Dermis blood vessel endothelial cell (primary cell): ENCODE data around the gene TNS3. TPM values are rescaled to one million over a fixed set of nuclear protein-coding genes. Genes with fewer than 3 reads are reported as not detected.
A peak's percentile ranks its signal among the peaks of the same experiment; 100 is the strongest.

Experiments used
- DNase-seq: peaks from one replicate; pipeline ENCODE4 v3.0.0; 2010
- total RNA-seq: library from RNA; depleted of rRNA; stranded (reverse); fragments of >200 nt; gene quantifications from 2 replicates; pipeline ENCODE4 v1.2.3, GENCODE V29; 2014

The TNS3 gene
- total RNA-seq, 1 donor from 2014 or later, result 11.7 TPM

DNA sequence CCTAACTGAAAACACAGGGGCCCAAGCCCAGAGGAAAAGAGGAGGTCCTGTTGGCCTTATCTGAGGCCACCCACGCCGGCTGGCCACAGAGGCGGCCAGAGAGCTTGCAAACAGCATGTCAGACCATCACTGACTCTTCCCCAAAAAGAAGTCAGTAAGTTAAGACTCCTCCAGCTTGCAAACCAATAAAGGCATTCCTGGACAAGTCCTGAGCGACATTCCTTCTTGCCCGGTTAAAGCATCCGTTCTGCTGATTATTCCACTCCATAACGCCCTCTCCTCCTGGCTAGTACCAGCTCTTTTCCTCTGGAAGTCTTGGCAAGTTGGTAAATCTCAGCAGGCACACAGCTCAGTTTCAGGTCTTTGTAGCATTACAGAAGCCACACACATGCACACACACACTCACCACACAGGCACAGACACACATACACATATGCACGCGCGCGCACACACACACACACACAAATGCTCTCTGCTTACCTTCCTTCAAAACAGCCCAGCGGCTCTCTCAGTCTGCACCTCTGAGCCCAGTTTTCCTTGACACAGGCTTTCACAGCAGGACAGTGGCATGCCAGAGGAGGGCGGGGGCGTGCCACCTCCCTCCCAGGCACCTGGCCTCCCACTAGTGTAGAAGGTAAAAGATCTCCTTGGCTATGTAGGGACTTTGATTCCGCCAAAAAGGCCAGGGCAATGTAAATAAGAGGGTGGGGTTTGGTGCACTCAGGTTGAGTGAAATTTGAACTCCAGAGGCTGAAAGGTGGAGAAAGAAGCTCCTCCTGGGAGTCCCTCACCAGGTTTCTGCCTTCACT, 201.4 kb downstream of the TNS3 start:
- DNase-seq, result no peak

DNA sequence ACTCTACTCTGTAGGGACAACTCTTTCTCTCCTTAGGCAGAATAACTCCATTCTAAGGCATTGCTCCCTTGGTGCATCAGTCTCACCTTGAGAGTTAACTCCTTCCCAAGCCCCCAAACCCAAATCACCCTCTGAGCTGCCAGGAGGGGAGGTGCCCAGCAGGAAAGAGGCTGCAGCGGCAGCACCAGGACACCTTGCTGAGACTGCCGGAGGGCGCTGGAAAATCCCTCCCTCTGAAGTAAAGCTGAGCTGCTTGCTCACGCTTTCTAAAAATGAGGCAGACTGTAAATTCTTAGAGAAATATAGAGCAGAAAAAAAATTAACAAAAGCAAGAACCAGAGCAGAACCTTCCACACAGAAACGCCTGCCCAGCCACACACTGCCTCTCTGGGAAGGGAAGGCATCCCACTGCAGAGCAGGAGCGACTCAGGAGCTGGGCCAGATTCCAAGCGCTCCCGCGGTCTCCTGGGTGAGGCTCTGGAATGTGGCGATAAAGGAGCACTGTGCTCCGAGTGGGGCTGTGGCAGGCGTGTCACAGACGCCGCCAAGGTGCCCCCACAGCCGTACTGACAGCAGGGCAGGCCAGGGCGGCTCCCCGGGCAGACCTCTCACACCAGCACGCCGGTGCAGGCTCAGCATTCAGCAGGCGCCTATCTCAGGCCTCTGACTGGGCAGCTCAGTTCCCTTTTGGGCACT, 202.1 kb downstream of the TNS3 start:
- DNase-seq, result no peak

DNA sequence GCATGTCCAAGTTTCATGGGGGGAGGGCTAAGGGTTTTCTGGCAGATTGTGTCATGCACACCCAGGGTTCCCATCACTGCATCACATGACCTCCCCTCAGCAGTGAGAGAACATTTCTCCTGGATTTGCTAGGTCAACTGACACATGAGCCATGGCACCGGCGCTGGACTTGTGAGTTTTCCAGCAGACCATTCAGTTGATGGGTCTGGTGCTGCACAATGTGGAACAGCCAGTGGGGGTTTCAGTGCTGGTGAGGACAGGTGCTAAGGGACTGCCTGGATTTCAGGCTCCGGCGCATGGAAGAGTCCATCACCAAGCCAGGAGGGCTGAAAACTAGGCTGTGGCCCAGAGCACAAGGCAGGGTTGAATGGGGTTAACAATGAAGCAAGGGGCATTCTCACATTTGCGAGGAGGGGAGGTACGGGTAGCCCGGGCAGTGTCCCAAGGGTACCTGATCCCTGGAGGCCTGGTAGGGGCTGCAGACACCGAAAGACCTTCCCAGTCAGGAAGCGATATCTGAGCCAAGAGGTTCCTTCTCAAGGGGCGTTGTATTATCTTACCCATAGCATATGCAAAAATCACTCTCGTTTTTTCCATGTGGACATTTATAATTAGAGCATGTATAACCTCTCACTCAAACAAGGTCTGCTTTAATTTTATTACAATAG, 203.0 kb downstream of the TNS3 start:
- DNase-seq, result no peak

DNA sequence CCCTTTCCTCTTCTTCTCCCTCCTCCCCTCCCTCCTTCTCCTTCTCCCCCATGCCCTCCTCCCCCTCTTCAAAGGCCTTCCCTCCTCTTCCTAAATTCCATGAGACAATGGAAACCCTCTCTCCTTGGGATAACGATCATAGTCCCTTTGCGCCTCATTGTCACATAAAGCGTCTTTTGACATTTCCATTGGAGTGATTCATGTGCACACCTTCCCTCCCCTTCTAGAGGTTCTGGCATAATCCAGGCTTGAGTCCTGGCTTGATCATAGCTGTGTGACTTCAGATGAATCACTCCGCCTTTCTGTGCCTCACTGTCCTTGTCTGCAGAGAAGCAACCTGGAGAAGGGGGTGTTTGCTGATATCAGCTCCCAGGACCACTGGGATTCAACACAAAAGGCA, 204.2 kb downstream of the TNS3 start:
- no peak for DNase-seq

DNA sequence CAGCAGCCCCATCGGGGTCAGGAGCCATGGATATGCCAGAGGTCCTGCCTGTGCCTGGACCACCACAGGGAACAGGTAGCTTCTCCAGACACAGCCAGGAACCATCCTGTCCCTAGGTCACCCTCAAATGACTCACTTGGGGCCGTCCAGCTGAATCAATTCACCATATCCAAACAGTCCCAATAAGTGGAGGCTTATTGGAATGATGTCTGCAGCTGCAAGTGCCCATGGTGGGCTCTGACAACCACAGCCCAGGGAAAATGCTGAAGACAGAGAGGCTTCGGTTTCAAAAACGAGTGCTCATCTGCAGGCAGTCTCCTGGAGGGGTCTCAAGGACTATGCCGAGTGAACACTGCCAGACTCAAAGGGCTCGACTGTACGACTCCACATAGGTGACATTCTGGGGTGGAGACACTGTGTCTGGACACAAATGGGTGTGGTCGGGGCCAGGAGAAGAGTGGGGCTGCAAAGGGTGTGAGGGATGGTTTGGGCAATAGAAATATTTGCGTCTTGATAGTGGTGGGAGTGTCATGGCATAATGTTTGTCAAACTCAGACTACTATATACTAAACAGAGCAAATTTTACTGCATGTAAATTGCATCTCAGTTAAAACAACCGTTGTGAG, 204.8 kb downstream of the TNS3 start:
- DNase-seq, result no peak

DNA sequence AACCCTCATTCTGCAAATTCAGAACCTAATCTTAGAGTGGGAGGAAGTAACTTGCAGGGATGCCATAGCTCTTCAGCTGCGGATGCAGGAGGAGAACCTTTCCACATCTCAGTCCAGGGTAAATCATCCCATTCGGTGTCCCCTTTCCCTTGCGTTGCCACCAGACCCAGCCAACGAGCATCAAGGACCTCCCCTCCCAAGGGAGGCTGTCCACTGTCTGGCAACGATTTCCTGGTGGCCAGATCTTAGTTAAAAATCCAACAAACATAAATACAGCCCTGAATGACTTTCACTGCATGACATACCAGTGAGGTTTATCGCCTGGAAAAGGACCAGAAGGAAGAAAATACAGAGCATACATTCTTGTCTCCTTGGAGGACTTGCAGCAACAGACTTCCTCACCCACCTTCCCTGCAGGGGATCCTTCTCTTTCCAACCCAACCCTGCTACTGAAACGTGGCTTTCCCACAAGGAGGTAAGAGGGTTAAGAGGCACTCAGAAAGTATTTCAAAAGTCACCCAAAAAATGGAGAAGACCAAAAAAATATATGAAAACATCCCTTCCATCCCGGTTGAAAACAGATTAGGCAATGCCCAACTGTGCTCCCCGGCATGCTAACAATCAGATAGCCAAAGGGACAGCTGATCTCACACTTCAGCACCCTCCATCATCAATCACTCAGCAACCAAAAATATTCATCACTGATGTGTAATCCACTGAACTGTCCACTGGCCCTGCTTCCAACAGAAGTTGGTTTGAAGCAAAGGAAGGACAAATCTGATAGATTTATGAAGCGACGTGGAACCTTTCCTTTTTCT, 206.6 kb downstream of the TNS3 start:
- no peak for DNase-seq

DNA sequence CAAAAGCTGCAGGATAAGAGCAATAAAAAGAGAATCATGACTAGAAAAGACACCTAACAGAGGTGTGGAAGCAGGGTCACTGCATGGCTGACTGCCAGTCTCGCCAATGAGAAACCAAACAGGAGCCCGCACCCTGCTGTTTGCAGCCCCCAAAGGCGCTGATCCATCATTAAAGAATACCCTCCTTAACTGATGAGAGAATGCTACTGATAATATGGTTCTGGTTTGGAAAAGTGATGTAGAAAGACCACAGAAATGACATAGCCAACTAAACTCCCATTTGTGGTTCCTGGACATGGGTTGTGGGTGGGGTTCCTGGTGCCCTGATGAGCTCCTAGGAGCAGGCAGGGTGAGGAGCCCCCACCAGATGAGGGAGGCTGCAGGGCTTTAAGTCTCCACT, 207.4 kb downstream of the TNS3 start:
- no peak for DNase-seq

DNA sequence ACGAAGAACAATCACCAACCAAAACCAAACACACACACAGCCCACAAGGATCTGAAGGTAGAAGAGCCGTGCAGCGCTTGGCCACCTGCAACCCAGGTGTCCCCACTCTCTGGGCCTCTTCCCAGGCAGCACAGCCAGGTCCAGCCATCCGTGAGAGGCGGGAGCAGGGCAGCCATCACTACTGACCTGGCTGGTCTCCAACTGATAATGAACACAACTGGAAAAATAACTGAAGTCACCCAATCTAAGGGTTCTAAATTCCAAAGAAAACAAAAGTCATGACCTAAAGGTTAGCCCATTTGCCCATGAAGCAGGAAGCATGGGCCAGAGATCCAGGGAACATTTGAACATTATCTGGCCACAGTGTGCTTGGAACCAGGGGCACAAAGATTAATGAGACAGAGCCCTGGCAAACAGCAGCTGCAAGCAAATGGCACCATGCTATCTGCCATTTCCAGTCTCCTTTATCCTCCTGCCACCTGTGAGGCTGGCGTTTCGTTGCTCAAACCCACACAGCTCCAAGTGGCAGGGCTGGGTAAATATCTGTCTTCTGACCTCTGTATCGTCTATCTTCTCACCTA, 207.9 kb downstream of the TNS3 start:
- DNase-seq, result peak; percentile 22

DNA sequence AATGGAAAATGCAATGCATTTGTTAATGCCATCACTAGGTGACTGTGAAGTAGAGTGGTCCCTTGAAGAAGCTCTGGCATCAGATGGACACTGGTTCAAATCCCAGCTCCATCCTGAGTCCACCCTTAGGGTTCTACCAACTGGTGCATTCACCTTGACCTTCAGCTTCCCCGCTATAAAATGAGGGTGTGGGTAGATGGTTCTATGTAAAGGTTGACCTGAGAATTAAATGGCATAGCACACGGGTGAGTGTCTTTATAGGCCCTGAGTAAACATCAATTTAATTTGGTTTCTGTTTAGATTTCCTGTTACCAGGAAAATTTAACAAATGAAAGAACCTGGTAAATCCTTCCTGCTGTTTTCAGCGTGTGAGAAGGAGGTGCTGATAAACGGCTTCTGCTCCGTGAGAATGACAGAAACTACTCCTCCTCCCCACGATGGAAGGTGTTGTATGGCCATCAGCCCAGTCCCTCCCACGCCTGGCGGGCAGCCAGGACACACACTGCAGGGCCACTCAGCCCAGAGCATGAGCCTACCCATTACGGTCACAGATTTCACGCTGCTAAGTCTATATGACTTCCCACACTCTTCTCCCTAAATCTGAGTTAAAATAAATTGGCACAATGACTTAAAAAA, 210.1 kb downstream of the TNS3 start:
- peak; percentile 74 for DNase-seq

DNA sequence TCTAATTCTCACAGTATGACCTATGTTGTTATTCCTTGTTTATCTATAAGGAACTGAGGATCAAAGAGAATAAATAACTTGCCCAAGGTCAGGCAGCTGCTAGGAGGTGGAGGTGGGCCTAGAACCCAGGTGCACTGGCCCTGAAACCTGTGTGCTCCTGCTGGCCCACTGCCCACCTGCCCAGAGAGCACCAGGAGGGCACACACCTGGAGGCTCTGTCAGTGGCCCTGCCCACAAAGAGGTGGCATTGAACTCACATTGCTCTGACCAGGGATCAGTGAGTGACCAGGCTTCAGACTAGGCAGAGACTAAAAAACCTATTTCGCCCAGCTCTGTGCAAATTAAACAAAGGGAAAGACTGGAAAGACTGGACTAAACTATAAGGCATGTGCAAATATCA, 210.6 kb downstream of the TNS3 start:
- DNase-seq, result no peak

DNA sequence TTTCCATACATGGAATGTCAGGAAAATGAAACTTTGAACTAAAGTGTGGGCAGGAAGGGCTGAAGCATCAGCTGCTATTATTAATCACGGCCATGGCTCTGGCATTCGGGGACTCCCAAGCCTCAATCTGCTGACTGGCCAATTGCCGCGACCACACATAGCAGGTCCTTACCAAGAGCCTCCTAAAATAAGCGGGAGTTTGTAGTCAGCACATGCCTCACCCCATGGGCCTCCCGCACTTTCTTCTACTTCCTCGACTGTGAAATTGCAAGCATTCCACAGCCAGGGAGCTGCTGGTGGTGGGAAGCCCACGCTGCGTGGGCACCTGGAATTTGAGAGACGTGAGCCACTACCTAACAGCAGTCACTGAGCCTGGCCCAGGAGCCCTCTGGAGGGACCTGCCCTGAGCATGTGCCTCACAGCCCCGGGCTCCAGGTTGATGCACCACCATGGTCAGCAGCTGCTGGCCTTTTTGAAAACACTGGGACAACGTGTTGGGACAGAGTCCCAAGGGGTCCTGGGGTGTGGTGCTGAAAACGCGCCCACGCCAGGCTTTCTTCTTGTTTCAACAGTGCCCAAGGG, 211.4 kb downstream of the TNS3 start:
- peak; percentile 43 for DNase-seq

DNA sequence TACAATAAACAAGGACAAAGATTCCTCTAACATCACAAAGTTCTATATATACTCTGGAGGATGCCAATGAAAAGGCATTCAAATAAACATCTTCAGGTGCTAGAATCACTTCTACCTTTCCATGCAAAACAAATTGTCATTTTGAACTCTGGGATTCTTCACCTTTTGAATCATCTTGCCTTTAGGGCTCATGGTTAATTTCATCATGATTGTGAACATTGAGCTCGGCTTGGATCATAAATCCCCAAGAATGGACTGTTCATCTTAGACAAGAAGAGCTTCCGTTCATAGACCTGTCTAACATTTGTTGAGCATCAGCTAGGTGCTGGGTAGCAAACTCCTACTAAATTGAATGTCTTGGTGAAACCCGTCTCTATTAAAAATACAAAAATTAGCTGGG, 212.2 kb downstream of the TNS3 start:
- DNase-seq, result no peak

DNA sequence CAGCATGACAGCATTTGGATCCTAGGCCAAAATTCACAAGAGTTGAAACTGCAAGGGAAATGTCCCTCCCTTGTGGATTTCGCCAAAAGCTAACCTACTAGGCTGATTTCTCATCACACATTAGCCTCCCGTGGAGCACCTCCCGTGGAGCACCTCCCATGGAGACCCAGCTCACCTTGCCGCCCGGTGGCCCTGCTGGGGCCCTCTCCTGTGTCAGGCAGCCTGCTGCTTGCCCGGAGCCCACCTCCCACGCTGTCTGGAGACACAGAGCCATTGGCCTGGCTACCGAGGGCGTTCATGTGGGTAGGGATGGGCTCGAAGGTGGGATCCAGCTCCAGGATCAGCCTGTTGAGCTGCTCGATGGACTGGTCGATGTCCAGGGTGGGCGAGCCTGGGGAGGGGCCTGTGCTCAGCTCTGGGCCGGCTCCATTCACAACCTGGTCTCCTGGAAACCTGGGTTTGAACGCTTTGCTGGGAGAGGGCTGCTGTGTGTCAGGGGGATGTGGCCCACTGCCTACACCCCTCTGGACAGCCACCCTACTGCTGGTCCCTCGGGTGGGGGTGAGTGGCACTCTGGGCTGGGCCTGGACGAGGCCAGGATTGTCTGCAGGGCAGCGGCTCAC, 213.6 kb downstream of the TNS3 start:
- DNase-seq, result no peak

DNA sequence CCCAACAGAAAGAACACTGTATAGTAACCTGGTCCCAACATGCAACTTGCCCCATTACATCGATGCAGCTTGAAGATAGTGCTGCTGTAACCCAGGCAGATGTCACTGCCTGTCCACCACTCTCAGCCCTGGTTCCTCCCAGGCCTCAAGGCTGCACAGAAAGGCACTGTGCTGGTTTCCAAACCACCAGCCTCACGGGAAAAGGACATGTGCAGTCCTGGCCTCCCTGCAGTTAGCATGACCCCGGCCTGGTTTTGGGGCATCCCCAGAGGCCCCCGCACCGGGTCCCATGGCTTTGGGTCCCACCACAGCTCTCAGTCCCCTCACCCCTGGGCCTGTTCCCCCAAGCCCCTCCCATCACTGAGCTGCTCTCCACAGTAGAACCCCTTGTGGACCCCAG, 214.5 kb downstream of the TNS3 start:
- DNase-seq, result no peak

DNA sequence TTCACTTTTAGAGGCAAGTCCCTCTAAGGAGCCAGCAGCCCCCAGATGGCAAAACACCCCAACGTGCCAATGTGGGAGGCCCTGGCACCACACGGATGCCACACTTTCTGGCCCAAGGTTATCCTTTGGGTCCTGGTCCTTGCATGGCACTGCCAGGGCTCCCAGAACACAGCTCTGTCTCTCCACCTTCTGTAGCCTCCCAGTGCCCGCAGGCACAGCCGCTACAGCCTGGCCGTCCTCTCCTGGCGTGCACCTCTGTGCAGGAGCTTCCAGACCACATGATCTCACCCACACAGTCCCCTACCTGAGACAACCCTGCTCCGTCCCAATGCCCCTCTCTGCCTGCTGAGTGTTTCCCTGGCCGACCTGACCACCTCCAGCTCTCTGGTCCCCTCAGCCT, 215.0 kb downstream of the TNS3 start:
- no peak for DNase-seq

DNA sequence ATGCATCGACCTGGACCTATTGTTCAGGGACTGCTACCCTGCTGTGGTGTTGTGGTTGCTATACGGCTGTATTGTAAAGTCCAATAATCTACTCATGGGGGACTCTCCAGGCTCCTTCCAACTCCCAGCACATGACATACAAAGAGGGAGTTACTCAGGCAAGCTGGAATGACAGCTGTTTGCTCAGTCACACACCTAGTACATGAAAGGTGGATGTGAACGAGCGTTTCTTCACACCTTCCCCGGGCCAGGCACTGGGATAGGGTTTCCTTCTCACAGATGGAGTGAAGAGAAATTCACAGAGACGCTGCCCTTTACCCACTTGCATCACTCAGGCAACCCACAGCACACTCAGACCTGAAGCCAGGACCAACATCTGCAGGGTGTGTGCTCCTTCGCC, 215.7 kb downstream of the TNS3 start:
- no peak for DNase-seq

DNA sequence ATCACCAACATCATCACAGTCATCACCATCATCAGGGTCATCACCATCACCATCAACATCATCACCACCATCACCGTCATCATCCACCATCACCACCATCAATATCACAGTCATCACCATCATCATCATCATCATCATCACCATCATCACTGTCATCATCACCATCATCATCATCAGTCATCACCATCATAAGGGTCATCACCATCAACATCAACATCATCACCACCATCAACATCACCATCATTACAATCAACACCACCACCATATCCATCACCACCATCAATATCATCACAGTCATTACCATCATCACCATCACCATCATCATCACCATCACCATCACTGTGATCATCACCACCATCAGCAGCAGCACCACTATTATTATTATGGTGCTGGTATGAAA, 218.9 kb downstream of the TNS3 start:
- DNase-seq, result no peak

DNA sequence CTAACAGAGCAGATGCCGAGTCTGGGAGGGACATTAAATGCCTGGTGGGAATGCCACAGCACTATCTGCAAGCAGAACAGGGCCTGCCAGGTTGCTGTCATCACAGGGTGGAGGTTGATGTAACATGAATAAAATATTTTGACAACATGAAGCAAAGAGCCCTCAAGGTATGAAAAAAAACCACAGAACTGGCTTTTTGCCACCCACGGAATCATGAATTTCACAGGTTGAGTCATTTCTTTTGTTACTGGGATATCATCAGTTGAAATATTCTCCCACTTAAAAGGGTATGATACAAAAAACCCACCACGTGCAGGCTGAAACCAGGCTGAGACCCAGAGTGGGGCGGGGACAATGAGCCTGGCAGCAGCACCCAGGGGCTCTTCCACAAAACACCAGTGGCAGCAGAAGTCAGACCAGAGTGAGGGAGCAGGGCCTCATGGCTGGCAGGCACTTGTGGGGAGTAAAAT, 220.1 kb downstream of the TNS3 start:
- DNase-seq, result peak; percentile 22

DNA sequence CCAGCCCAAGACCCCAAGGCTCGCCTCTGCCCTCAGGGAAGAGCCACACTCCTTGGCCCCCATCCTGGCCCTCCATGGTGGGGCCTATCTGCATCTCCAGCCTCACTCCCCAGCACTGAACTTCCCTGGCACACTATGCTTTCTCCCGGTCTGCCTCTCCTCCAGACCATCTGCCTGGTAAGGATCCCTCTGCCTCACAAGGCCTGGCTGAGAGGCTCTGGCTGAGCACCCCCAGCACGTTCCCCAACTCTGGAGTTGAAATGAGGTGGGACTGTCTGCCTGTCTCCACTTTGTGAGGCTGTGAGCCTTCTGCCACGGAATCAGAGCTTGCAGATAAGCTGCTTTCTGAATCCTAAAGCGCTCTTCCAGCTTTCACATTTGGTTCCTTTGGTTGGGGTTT, 220.7 kb downstream of the TNS3 start:
- DNase-seq, result no peak

DNA sequence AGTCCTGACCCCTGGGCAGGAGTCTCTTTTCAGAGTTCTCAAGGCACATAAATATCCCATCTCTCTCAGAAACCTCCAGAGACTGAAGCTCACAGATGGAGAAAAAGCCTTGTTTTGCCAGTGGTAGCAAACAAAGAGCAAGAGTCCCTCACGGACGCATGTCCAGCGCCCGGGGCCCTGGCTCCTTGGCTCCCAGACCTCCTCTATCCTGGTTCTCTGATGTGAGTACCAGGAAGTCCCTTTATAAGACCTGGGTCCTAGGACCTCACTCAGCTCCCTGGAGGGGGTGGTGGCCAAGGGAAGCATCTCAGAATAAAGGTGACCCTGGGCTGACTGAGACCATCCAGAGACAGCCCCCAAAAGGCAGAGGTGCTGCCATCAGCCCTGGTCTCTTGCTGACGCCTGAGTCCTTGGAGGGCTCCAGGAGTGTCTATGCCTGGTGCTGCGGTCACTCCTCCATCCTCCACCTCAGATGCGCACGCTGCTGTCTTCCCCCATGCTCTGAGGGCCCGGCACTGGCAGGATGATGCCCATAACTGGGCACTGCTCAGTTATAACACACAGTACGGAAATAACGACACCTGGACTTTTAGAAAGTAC, 221.5 kb downstream of the TNS3 start:
- no peak for DNase-seq
